Kidney epithelial cell (primary cell): ENCODE results near the gene SYVN1. TPM values are rescaled to one million over a fixed set of nuclear protein-coding genes. Genes with fewer than 3 reads are reported as not detected.
"Not testable (repeated sequence)": the region's sequence is repeated elsewhere in the genome, so short reads cannot be mapped to it uniquely, and the experiment has no call there.

Experiments
- DNase-seq: peaks from one replicate; pipeline ENCODE4 v3.0.0-alpha.2; 2010; ENCODE audit warnings: low read depth
- H3K27me3 ChIP-seq: 2 replicates; pipeline ENCODE4 v1.6.0; 2011; ENCODE audit warnings: low read length; ENCODE audit not compliant: control insufficient read depth, insufficient read depth
- H3K36me3 ChIP-seq: 2 replicates; pipeline ENCODE4 v1.5.1; 2011; ENCODE audit warnings: low read length; ENCODE audit not compliant: control insufficient read depth, insufficient read depth
- H3K4me3 ChIP-seq: 2 replicates; pipeline ENCODE4 v1.5.1; 2011; ENCODE audit warnings: low read depth, mild to moderate bottlenecking, control low read depth, low read length
- total RNA-seq: library from RNA; depleted of rRNA; stranded (reverse); fragments of >200 nt; gene quantifications from 2 replicates; pipeline ENCODE4 v1.2.3, GENCODE V29; 2015
- TF ChIP-seq, protein P1 (sequence below): IDR thresholded peaks from 2 replicates; pipeline ENCODE4 v1.5.1; 2011; ENCODE audit warnings: mild to moderate bottlenecking, moderate library complexity, low read length, control low read depth, inconsistent platforms; ENCODE audit not compliant: insufficient read depth, poor library complexity, severe bottlenecking

SYVN1 gene
- total RNA-seq, 1 donor from 2014 or later, result 31.0 TPM

DNA sequence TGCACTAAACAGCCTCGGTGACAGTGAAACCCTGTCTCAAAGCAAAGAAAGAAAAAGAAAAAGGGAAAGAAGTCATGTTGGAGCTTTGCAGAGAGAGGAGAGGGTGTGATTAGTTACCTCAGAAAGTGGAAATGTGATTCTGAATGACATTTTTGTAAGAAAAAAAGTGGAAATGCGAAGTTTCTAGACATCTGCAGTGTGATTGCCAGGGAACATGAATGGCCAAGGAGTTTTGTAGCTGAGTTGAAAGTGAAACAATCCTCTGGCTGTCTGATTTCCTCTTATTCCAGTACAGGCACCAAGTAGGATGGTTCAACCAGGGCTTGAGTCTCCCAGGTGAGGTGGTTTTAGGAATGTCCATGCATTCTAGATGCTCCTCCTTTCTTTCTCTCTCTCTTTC, 17.8 kb upstream of the SYVN1 start:
- Histone ChIP-seq H3K36me3 (no peaks in the 10 kb centered on the region), H3K27me3 (no peaks in the 10 kb centered on the region), H3K4me3 (no peak overlapping the region)
- TF ChIP-seq, protein P1, sequence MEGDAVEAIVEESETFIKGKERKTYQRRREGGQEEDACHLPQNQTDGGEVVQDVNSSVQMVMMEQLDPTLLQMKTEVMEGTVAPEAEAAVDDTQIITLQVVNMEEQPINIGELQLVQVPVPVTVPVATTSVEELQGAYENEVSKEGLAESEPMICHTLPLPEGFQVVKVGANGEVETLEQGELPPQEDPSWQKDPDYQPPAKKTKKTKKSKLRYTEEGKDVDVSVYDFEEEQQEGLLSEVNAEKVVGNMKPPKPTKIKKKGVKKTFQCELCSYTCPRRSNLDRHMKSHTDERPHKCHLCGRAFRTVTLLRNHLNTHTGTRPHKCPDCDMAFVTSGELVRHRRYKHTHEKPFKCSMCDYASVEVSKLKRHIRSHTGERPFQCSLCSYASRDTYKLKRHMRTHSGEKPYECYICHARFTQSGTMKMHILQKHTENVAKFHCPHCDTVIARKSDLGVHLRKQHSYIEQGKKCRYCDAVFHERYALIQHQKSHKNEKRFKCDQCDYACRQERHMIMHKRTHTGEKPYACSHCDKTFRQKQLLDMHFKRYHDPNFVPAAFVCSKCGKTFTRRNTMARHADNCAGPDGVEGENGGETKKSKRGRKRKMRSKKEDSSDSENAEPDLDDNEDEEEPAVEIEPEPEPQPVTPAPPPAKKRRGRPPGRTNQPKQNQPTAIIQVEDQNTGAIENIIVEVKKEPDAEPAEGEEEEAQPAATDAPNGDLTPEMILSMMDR, result no peak
- no peak for DNase-seq

DNA sequence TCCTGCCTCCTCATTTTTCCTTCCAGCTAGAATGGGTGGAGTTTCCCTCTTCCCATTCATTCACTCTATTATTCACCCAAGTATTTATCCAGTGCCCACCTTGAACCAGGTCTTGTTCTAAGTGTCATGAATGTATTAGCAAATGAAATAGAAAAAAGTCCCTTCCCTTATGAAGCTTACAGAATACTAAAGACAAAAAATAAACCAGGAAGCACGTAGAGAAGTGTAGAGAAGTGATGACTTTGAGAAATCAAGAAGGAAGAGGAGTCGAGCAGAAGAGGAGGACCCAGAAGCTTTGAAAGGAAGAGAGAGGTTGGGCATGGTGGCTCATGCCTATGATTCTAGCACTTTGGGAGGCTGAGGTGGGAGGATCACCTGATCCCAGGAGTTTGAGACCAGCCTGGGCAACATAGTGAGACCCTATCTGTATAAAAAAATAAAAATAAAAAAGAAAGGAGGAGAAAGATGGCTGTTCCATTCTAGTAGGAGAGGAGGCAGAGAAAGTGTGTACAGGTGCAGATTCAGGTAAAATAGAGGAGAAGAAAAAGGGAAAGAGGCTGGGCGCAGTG, 17.1 kb upstream of the SYVN1 start:
- DNase-seq, result no peak
- TF ChIP-seq, protein P1, result no peak
- no peaks in the 10 kb centered on the region for H3K36me3 ChIP-seq
- H3K27me3 ChIP-seq, result no peaks in the 10 kb centered on the region
- H3K4me3 ChIP-seq, result no peak overlapping the region

DNA sequence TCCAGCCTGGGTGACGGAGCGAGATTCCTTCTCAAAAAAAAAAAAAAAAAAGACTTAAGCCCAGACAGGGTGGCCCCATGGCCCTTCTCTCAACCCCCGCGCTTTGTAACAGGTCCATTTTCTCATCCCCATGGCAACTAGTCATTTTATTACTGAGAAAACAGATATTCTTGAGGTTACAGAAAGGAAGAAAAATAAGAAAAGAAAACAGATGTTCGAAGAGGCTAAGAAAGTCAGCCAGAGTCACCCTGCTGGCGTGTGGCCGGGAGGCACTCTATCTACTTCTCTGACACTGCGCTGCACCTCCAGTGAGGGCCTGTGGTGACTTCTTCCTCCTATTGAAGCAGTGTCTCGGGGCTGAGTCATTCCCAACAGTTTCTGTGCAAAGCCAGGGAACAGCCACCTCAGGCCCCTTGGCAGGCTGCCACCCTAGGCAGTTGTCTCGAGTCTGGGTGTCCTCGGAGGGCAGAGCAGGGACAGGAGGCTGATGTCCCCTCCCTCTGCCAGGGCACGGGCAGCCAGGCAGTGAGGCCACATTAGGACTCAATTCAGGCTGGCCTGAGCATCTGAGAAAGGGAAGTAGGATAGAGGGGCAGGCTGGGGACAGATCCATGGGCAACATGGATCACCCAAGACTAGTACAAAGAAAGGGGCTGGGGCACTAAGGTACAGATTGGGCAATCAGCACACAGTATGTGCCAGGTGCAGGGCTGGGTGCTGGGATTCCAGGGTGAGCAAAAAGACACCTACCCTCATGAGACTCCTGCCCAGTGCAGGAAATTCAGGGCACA, 16.4 kb upstream of the SYVN1 start:
- Histone ChIP-seq H3K4me3 (no peak overlapping the region), H3K27me3 (no peaks in the 10 kb centered on the region)
- peak; percentile 71 for DNase-seq

DNA sequence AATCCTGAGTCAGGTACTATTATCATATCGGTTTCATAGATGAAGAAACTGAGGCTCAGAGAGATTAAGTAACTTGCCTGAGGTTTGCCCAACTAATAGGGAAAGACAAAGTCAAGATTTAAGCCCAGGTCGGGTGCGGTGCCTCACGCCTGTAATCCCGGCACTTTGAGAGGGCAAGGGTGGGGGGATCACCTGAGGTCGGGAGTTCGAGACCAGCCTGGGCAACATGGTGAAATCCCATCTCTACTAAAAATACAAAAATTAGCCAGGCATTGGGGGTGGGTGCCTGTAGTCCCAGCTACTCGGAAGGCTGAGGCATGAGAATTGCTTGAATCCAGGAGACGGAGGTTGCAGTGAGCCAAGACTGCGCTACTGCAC, 15.8 kb upstream of the SYVN1 start:
- not testable (repeated sequence) for H3K36me3 ChIP-seq, DNase-seq, H3K27me3 ChIP-seq, H3K4me3 ChIP-seq

More for the DNA sequence above, 16.4 kb upstream of the SYVN1 start:
- TF ChIP-seq, protein P1, result no peak
- no peaks in the 10 kb centered on the region for H3K36me3 ChIP-seq

DNA sequence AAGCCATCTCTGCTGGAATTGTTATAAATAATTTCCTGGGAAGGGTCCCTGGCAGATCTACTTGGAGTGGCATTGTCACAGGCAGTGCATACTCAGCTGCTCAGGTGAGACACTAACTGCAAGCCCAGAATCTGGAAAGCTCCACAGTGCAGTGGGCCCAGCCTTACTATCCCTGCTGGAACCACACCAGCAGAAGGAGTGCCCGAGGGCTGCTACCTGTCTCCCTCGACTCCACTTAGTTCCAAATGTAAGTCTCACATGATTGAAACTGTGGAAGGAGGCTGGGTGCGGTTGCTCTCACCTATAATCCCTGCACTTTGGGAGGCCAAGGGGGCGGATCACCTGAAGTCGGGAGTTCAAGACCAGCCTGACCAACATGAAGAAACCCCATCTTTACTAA, 14.3 kb upstream of the SYVN1 start:
- Histone ChIP-seq H3K4me3 (no peak overlapping the region), H3K36me3 (no peaks in the 10 kb centered on the region), H3K27me3 (no peaks in the 10 kb centered on the region)
- TF ChIP-seq, protein P1, result no peak
- DNase-seq, result no peak

DNA sequence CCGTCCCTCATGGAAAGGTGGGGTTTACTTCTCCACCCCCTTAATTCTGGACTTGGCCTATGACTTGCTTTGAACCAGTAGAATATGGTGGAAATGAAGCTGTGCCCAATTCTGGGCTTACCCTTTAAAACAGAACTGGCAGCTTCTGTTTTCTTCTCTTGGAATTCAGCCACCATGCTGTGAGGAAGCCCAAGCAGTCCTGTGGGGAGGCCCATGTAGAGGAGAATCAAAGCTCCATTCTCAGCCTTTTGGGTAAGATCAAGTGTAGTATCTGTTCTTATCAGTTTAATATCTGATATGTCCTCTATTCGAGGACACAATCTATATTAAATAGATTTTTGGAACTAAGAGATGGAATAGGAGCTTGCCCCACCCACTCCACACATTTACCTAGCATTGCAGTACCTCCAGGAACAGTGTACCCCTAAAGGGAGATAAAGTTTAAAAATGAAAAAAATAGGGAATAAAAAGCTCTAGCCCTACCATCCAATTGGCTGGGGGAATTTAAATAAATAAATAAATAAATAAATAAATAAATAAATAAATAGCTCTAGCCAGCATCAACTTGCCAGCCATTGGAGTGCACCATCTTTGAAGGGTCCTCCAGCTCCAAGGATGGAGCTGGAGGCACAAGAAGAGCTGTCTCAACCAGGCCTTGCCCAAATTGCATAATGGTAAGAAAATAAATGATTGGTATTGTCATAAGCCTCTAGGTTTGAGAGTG, 13.2 kb upstream of the SYVN1 start:
- TF ChIP-seq, protein P1, result no peak
- Histone ChIP-seq H3K36me3 (no peaks in the 10 kb centered on the region), H3K4me3 (no peak overlapping the region), H3K27me3 (no peaks in the 10 kb centered on the region)
- no peak for DNase-seq
